Measurements from ENCODE around the gene ERC2.

Gene ERC2

GRCh38 chr3:55675478-55675877 is 792.8 kb downstream of the ERC2 start:
- FAIRE-seq (no peak), DNase-seq (ENCODE audit: insufficient read length, low spot score) (no peak)

- FAIRE-seq (no peak), DNase-seq (ENCODE audit: insufficient read length, low spot score) (no peak)
These were observed 794.5 kb downstream of the ERC2 start for GRCh38 chr3:55673764-55674163.

- DNase-seq (ENCODE audit: insufficient read length, low spot score) (no peak), FAIRE-seq (no peak)
These were observed 799.1 kb downstream of the ERC2 start for GRCh38 chr3:55669133-55669532.

- DNase-seq (ENCODE audit: insufficient read length, low spot score) = peak; percentile 25
- FAIRE-seq = no peak
These were observed 799.9 kb downstream of the ERC2 start for GRCh38 chr3:55668359-55668758.

GRCh38 chr3:55664387-55664786 is 803.9 kb downstream of the ERC2 start:
- DNase-seq (ENCODE audit: insufficient read length, low spot score) = no peak

GRCh38 chr3:55662683-55663082 is 805.6 kb downstream of the ERC2 start:
- FAIRE-seq = no peak

More at GRCh38 chr3:55664387-55664786, 803.9 kb downstream of the ERC2 start:
- FAIRE-seq = no peak

GRCh38 chr3:55661571-55661970 is 806.7 kb downstream of the ERC2 start:
- DNase-seq (ENCODE audit: insufficient read length, low spot score) (no peak), FAIRE-seq (no peak)

More at GRCh38 chr3:55662683-55663082, 805.6 kb downstream of the ERC2 start:
- DNase-seq (ENCODE audit: insufficient read length, low spot score) = peak; percentile 21

- DNase-seq (ENCODE audit: insufficient read length, low spot score) (no peak), FAIRE-seq (no peak)
These were observed 807.1 kb downstream of the ERC2 start for GRCh38 chr3:55661141-55661540.

GRCh38 chr3:55660642-55661041 is 807.6 kb downstream of the ERC2 start:
- no peak for FAIRE-seq
- no peak for DNase-seq (ENCODE audit: insufficient read length, low spot score)

- no peak for DNase-seq (ENCODE audit: insufficient read length, low spot score)
- no peak for FAIRE-seq
These were observed 808.6 kb downstream of the ERC2 start for GRCh38 chr3:55659701-55660100.

GRCh38 chr3:55658690-55659562 is 809.3 kb downstream of the ERC2 start:
- DNase-seq (ENCODE audit: insufficient read length, low spot score) = no peak
- no peak for FAIRE-seq

GRCh38 chr3:55658270-55658669 is 810.0 kb downstream of the ERC2 start:
- no peak for DNase-seq (ENCODE audit: insufficient read length, low spot score)
- no peak for FAIRE-seq

GRCh38 chr3:55655544-55655943 is 812.7 kb downstream of the ERC2 start:
- DNase-seq (ENCODE audit: insufficient read length, low spot score) = no peak
- FAIRE-seq = no peak

GRCh38 chr3:55654123-55654760 is 814.0 kb downstream of the ERC2 start:
- DNase-seq (ENCODE audit: insufficient read length, low spot score) (no peak), FAIRE-seq (no peak)

- DNase-seq (ENCODE audit: insufficient read length, low spot score) = no peak
- FAIRE-seq = no peak
These were observed 817.3 kb downstream of the ERC2 start for GRCh38 chr3:55651011-55651410.

- no peak for FAIRE-seq
- no peak for DNase-seq (ENCODE audit: insufficient read length, low spot score)
These were observed 818.3 kb downstream of the ERC2 start for GRCh38 chr3:55650011-55650410.

GRCh38 chr3:55649554-55649953 is 818.7 kb downstream of the ERC2 start:
- FAIRE-seq = no peak

GRCh38 chr3:55648591-55649318 is 819.5 kb downstream of the ERC2 start:
- no peak for FAIRE-seq
- DNase-seq (ENCODE audit: insufficient read length, low spot score) = no peak

More at GRCh38 chr3:55649554-55649953, 818.7 kb downstream of the ERC2 start:
- DNase-seq (ENCODE audit: insufficient read length, low spot score) = no peak

- DNase-seq (ENCODE audit: insufficient read length, low spot score) (no peak), FAIRE-seq (no peak)
These were observed 820.6 kb downstream of the ERC2 start for GRCh38 chr3:55647670-55648069.

GRCh38 chr3:55647063-55647462 is 821.2 kb downstream of the ERC2 start:
- DNase-seq (ENCODE audit: insufficient read length, low spot score) (no peak), FAIRE-seq (no peak)

- FAIRE-seq (no peak), DNase-seq (ENCODE audit: insufficient read length, low spot score) (no peak)
These were observed 822.1 kb downstream of the ERC2 start for GRCh38 chr3:55646121-55646520.
